Gastroesophageal sphincter (tissue), 3 donors: Measurements from ENCODE around the gene ADAM8.

ENCODE experiments used
- CTCF ChIP-seq, 4 experiments: fragments of 200-600 bp in 2 of 4; fragments of 450-650 bp in 2 of 4; sonication (generic) in 1 of 4; IDR thresholded peaks; one replicate each; pipeline ENCODE4 v1.5.1; 2017 to 2019; ENCODE audit warnings: antibody characterized with exemption in 4 of 4, mild to moderate bottlenecking in 2 of 4, moderate library complexity in 2 of 4
- EP300 ChIP-seq: sonication (generic); formaldehyde crosslinking; IDR thresholded peaks from one replicate; pipeline ENCODE4 v1.6.1; 2017; ENCODE audit warnings: antibody characterized with exemption, mild to moderate bottlenecking

- TF ChIP-seq CTCF (IDR thresholded peaks at IDR 0.05) (no peak), EP300 (no peak)
Observed at GRCh38 chr10:133277993-133278576, 1.4 kb upstream of the ADAM8 start.
